ENCODE data around the gene AXIN1.
"Not testable (repeated sequence)": the region's sequence is repeated elsewhere in the genome, so short reads cannot be mapped to it uniquely, and the experiment has no call there.

AXIN1 gene

DNA sequence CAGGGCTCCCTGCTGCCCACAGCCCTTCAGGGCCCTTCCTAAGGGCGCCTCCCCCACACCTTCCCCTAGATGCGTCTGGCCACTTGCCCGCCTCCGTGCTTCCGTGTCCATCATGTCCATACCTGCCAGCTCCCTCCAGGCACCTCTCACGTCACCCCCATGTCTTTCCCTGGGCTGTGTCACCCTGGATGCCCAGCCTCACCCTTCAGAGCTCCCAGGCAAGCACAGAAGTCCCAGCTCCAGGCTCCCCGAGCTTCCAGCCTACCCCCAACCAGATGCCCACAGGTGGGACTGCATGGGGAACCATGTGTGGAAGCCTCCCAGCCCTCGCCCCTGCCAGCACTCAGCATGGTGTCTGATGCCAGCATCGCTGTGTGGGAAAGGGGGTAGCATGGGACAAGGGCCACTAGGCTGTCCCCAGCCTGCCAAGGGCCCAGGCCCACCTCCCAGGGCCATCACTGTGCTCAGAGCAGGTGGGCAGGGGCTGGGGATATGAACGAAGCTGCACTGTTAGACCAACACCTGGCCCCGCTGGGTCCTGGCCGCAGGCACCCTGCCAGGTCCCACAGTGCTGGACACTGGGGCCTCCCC, 1.9 kb upstream of the AXIN1 start:
- no peak for DNase-seq (ENCODE audit: low spot score)

DNA sequence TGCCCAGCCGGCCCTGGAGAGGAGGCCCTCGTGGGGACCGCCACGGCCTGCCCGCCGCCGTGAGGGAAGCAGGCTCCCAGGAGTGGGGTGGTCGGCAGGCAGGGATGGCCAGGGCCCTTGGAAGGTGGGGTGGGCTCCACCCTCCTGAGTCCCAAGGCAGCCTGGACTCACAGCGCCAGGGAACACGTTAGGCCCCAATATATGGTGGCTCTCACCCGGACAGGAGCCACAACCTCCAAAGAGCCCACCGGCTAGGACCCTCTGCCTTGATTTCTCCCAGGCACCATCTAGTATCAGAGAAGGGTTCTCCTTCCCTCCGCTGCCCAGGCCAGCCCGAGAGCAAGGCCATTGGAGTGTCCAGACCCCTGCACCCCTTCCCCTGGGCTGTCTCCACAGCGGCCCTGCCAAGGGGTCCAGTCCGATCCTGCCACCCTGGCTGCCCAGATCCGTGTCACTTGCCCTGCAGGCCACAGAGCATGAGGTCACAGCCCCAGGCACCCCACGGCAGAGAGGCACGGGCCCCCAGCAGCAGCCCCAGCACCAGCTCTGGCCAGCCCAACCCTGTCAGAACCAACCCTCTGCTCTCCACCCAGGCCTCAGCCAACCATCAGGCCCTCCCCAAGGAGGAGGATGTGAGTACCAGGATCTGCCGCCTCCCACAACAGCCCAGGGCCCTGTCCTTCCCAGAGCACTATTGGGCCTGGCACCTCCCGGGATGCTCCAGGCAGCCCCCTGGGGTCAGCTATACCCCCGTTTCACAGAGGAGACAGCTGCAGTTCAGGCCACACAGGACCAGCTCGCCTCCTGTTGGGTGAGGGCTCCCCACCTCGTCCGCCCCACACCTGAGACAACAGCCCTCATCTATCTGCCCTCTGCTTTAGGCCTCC, 1.1 kb upstream of the AXIN1 start:
- no peak for DNase-seq (ENCODE audit: low spot score)

DNA sequence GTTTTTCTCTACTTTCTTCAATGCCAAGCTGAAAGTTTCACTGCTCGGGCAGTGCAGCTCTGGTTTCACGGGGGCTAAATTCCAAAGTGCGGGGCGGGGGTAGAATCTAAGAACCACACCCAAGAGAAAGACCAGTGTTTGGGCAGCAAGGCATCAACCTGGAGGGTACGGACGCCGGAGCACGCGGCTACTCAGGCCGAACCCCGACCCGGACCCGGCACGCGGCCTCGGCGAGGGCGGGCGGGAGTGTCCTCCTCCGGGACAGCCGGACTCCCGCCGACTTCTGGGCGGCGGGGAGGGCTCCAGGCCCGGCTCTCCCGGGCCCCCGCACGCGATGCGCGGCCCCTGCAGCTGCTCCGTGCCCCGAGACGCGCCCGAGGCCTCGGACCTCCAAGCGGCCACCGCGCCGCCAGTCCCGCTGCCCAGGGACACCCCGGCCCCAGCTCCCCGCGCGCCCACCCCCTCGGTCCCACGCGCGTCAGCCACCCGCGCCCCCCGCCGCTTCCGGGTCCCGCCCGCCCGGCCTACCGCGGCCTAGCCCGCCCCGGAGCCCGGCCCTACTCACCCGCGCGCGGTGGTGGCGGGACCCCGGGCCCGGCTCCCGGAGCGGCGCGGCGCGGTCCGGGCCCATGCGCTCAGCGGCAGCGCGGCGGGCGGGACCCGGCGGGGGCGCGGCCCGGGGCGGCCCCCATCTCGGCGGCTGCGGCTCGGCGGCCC, 561 bp downstream of the AXIN1 start:
- no peak for DNase-seq (ENCODE audit: low spot score)

DNA sequence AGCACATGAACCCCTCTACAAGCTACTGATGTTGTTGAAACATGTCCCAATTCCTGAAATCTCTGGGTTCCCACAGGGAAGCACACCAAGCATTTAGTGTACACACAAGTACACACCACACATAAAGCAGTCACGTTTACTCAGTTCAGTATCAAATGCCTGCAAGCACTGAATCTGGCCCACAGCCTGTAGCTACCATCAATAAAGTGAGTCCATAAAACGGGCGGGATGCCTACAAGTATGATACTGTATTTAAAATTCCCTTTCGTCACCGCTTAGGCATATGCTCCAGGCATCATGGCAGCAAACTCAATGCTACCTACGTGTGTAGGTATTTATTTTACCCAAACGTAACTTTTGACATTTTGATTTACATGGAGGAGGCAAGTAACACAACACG, 2.3 kb downstream of the AXIN1 start:
- no peak for DNase-seq (ENCODE audit: low spot score)

DNA sequence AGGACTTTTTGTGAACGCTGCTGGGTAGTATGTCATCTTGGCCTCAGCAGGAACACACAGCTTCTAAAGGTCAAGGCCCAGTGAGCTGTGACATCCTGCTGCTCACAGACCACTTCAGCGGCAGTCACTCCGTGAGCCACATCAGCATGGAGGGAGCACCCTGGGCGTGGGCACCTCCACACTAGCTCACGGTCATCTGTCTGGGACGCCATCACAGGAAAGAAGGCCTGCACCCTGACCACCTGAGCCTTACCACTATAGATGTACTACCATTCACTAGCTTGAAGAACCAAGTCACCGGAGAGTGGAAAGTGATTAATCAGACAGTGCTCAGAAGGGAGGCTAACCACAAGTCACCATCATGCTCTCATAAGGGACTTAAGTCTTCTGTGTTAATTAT, 3.3 kb downstream of the AXIN1 start:
- DNase-seq (ENCODE audit: low spot score), result no peak

DNA sequence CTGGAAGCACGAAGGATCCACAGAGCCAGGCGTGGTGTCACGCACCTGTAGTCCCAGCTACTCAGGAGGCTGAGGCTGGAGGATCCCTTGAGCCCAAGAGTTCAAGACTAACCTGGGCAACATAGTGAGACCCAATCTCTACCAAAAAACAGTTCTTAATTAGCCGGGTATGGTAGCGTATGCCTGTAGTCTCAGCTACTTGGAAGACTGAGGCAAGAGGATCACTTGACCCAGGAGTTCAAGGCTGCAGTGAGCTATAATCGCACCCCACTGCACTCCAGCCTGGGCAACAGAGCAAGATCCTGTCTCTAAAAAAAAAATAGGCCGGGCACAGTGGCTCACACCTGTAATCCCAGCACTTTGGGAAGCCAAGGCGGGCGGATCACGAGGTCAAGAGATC, 4.0 kb downstream of the AXIN1 start:
- DNase-seq (ENCODE audit: low spot score), result not testable (repeated sequence)

DNA sequence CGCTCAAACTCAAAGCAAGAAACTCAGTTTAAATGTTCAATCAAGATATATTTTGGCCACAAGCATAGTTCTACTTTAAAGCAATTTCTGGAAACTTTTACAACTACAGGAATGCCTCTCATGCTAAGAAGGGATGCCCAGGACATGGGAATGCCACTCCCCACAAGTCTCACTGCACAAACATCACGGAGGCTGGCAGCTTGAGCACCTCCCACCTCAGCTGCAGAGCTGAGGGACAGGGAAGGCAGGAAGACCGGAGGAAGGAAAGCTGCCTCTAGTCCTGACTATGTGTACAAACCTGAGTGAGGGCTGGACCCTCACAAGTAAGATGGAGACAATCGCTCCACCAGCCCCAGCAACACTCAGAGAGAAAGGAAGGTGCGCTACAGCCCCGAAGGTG, 5.3 kb downstream of the AXIN1 start:
- no peak for DNase-seq (ENCODE audit: low spot score)

DNA sequence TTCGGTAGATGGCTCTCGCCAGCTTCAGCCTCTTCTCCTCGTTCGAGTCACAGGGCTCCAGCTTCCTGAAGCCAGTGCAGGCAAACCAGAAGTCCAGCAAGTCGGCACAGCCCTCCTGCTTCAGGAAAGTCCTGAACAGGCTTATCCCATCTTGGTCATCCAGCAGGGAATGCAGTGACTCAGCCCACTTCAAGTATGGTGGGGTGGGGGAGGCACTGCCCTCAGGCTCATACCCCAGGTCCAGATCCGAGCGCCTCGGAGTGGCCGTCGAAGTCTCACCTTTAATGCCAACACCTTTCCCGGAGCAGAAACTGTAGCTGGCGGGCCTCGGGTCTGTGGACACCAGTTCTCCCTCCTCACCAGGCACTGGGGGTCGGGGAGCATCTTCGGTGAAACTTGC, 5.9 kb downstream of the AXIN1 start:
- DNase-seq (ENCODE audit: low spot score), result no peak

DNA sequence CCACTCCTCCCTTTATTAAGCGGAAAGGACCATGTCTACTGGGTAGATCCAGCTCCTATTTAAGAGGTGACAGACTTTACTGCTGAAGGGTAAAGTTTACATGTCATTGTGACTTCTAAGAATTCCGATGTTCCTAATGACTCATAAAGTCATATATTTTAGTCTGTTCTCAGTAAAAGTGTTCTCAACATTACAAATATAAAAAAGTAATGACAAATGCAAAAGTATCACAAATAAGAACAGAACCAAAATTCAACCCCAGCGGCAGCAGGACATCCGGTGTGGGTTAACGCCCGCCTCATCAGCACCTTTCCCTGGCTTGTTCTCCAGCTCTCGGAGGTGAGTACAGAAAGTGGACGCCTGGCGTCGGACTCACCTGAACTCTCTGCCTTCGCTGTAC, 6.8 kb downstream of the AXIN1 start:
- no peak for DNase-seq (ENCODE audit: low spot score)

DNA sequence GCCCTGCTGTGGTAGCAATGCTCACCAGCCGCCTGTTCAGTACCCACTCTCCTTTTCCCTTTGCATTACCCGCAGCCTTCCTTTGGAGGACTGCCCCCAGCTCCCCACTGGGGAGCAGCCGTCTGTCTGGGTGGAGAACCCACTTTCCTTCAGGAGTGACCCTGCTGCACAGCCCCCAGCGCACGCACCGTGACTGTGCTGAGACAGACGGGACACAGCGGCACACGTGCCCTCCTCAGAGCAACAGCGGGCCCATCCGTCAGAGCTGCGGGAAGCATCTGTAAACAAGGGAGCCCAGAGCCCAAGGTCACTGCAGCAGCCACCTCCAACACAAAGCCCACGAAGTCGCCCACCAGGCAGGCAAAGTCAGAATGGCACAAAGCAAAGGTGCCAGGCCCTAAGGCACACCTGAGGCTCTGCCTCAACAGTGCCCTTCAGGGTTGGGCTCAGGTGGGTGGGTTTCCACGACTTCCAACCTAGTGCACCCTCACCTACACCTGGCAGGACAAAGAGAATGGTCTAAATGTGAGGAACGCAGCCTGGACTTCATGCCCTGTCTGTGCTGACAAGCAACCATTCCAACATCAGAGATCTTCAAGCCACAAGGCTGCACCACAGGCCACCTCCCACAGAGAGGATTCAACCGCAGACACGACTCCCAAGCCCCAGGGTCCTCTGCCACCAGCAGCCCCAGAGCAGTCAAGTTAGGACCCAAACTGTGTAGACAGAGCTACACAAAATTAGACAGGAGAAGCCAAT, 9.9 kb downstream of the AXIN1 start:
- no peak for DNase-seq (ENCODE audit: low spot score)

DNA sequence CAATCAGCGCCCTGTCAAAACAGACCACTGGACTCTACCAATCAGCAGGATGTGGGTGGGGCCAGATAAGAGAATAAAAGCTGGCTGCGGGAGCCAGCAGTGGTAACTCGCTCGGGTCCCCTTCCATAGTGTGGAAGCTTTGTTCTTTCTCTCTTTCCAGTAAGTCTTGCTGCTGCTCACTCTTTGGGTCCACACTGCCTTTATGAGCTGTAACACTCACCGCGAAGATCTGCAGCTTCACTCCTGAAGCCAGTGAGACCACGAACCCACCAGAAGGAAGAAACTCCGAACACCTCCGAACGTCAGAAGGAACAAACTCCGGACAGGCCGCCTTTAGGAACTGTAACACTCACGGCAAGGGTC, 10.6 kb downstream of the AXIN1 start:
- not testable (repeated sequence) for DNase-seq (ENCODE audit: low spot score)

DNA sequence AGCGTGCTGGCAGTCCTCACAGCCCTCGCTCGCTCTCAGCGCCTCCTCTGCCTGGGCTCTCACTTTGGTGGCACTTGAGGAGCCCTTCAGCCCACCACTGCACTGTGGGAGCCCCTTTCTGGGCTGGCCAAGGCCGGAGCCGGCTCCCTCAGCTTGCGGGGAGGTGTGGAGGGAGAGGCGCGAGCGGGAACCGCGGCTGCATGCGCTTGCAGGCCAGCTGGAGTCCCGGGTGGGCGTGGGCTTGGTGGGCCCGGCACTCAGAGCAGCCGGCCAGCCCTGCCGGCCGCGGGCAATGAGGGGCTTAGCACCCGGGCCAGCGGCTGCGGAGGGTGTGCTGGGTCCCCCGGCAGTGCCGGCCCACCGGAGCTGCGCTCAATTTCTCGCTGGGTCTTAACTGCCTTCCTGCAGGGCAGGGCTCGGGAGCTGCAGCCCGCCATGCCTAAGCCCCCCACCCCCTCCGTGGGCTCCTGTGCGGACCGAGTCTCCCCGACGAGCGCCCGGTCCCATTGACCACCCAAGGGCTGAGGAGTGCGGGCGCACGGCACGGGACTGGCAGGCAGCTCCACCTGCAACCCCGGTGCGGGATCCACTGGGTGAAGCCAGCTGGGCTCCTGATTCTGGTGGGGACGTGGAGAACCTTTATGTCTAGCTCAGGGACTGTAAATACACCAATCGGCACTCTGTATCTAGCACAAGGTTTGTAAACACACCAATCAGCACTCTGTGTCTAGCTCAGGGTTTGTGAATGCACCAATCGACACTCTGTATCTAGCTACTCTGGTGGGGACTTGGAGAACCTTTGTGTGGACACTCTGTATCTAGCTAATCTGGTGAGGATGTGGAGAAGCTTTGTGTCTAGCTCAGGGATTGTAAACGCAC, 11.2 kb downstream of the AXIN1 start:
- DNase-seq (ENCODE audit: low spot score), result not testable (repeated sequence)

DNA sequence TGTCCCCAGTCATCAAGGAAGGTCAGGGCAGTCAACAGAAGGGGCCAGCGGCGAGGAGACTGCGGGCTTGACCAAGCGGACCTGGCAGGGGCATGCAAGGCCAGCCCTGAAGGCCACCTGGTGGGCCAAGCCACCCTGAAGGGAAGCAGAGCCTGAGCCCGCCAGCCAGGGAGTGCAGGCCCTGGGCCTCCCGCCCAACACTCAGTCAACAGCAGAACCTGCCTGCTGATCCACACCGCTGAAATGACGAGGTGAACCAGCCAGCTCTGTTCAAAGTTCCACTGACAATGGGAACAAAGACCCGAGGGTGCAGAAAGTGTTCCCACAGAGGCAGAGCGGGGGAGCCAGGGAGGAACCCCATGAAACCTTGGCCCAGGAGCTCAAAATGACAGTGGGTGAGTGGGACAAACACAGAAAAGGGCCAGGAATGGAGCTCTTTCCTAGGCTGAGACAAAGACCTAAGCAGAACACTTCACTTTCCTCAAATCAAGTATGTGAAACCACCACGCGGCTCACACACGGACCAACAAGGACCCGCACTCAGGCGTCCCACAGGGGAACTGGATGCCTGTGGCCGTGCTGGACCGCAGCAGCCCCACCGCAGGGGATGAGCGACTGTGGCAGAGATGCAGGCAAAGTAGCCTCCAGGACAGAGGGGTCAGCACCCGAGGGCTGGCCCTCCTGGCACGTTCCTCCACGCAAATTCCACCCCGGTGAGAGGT, 12.0 kb downstream of the AXIN1 start:
- no peak for DNase-seq (ENCODE audit: low spot score)

DNA sequence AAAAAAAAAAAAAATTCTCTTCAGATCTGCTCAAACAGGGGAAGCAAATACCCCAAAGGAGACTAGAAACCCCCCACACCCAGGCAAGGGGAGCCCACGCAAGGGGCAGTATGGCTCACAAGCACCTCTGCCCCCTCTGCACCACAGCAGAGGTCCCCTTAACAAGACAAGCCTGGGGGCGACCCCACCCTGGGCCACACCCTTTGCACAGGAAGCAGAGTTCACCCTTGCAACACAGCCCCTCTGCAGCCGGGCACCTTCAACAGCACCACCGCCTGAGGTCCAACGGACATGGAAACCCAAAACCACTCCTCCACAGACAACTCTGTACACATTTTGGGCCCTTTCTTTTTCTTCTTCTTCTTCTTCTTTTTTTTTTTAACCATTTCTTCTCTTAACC, 12.8 kb downstream of the AXIN1 start:
- DNase-seq (ENCODE audit: low spot score), result no peak

DNA sequence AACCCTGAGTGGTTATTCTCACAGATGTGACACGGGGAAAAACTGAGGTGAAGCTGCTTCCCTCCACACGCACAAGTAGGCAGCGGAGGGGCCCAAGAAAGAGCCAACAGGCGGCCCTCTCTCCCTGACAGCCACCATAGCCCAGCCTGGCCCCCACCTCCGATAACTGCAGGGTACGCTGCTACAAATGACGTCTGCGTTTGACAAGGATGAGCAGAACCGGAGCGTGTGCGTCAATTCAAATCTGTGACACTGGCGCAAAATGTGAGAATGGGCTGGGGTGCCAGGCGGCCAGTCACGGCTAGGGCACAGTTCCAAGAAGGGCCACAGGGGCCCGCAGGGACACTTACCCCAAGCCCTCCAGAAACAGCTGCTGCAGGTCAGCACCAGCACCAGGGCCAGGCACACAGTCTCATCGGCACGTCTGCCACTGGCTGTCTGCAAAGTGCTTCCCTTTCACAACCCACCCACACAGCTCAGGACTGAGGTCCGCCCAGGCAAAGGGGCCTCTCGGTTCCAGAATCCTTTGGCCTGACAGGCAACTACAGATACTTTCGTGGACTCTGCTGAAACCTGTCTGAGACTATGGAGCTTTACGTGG, 14.4 kb downstream of the AXIN1 start:
- no peak for DNase-seq (ENCODE audit: low spot score)

DNA sequence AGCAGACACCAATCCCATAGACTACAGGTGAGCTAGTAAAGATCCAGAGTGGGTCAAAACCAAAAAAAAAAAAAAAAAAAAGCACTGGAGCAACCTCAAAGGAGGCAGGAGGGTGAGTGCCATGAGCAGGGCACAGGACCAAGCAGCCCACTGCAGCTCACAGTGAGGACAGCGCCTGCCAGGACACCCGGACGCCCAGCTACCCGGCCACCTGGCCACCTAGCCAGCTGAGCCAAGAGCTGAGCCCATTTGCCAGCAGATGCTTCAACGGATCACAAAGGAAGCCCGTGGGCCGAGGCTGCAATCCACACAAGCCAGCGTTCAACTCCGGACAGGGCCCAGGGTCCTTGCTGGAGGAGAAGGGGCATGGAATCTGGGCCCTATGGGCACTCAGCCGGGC, 15.1 kb downstream of the AXIN1 start:
- no peak for DNase-seq (ENCODE audit: low spot score)

DNA sequence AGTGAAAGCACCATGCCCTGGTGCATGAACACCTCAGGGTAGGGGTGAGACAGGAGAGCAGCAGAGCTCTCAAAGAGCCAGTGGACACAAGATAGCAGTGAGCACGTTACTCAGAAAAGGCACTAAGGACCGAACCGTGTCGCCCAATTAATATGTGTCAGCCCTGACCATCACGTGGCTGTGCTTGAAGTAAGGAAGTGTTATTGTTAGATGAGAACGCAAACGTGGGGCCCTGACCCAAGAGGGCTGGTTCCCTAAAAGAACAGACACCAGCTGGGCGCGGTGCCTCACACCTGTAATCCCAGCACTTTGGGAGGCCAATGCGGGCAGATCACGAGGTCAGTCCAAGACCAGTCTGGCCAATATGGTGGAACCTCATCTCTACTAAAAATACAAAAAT, 16.3 kb downstream of the AXIN1 start:
- no peak for DNase-seq (ENCODE audit: low spot score)

DNA sequence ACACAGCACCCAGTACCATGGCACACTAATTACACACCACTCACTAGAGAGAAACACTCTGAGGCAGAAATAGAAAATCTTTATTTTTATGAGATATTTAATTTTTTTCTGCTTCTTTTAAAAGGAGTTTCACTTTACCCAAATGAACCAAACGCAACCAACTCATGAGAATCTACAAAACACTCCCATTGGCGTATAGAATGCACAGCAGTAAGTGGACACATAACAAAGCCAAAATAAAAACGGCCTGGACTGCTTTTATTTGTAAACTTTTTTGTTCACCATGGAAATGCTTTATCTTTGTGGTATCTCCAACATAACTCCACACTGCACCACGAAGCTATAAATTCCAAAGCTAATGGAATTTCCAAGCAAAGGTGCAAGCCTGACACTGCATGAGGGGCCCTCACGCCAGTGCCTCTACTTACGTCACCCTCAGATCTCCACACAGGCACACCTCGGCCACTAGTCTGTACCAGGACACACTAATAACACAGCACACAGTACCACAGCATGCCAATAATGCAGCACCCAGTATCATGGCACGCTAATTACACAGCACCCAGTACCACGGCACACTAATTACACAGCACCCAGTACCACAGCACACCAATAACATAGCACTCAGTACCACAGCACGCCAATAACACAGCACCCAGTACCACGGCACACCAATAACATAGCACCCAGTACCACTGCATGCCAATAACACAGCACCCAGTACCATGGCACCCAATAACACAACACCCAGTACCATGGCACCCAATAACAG, 17.5 kb downstream of the AXIN1 start:
- DNase-seq (ENCODE audit: low spot score), result not testable (repeated sequence)

DNA sequence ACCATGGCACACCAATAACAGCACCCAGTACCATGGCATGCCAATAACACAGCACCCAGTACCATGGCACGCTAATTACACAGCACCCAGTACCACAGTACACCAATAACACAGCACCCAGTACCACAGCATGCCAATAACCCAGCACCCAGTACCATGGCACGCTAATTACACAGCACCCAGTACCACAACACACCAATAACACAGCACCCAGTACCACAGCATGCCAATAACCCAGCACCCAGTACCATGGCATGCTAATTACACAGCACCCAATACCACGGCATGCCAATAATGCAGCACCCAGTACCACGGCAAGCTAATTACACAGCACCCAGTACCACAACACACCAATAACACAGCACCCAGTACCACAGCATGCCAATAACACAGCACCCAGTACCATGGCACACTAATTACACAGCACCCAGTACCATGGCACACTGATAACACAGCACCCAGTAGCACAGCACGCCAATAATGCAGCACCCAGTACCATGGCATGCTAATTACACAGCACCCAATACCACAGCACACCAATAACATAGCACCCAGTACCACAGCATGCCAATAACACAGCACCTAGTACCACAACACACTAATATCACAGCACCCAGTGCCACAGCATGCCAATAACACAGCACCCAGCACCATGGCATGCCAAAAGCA, 18.2 kb downstream of the AXIN1 start:
- not testable (repeated sequence) for DNase-seq (ENCODE audit: low spot score)
